Measurements from ENCODE around the gene SIPA1L3. TPM values are rescaled to one million over a fixed set of nuclear protein-coding genes. Genes with fewer than 3 reads are reported as not detected.

SIPA1L3 gene
- total RNA-seq, 1 experiment from 2014 or later = 19.9 TPM

- ChIA-PET POLR2A (ENCODE audit: low non-redundant PET) (no interaction called here), CTCF (no interaction called here)
- H3K27ac ChIP-seq (ENCODE audit: low read depth, low read length, poor library complexity, severe bottlenecking) = no peak overlapping the region
- no peaks in the 10 kb centered on the region for H3K9me3 ChIP-seq (ENCODE audit: low read depth, low read length, poor library complexity, severe bottlenecking)
- peaks cover 7% of the 10 kb centered on the region for H3K27me3 ChIP-seq (replicated peaks; ENCODE audit: insufficient read depth, low read depth, low read length, poor library complexity)
- no TSS peak for BruUV-seq (replicated peaks)
- intact Hi-C loops (cut with micrococcal nuclease; ENCODE audit: unreplicated experiment) = no loop called here
- H3K4me3 ChIP-seq (ENCODE audit: low read depth, low read length, poor library complexity, severe bottlenecking) = no peak overlapping the region
- H3K36me3 ChIP-seq (ENCODE audit: insufficient read depth, low read length, poor library complexity, severe bottlenecking) = no peaks in the 10 kb centered on the region
- no peak for DNase-seq (ENCODE audit: low spot score)
- TF ChIP-seq EZH2 (IDR thresholded peaks at IDR 0.05; ENCODE audit: borderline replicate concordance, low read depth, low read length, poor library complexity, severe bottlenecking) (no peak), CTCF (conservative IDR thresholded peaks at IDR 0.05; ENCODE audit: low read depth, low read length) (no peak)
- H3K4me1 ChIP-seq (ENCODE audit: insufficient read depth, low read length, poor library complexity, severe bottlenecking) = peaks cover 19% of the 10 kb centered on the region
Measured at GRCh38 chr19:38206928-38207327, 299.9 kb downstream of the SIPA1L3 start.

DNA sequence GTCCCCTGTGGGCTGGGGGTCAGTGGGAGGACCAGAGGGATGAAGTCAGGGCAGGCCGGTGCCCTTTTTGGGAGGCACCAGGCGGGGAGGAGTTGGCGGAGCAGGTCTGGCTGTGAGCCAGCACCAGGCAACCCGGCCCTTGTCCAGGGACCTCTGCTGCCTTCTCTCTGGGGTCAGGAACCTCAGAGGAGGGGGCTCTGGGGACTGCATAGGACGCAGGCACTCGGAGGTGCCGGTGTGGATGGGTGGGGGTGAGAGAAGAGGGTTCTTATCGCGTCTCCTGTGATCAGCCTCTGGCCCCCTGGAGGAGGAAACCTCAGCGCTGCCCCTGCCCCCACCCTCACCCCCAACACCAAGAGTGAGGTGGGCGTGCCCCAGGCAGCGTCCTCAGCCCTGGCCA is 300.5 kb downstream of the SIPA1L3 start:
- TF ChIP-seq EZH2 (IDR thresholded peaks at IDR 0.05; ENCODE audit: borderline replicate concordance, low read depth, low read length, poor library complexity, severe bottlenecking) (no peak), CTCF (conservative IDR thresholded peaks at IDR 0.05; ENCODE audit: low read depth, low read length) (no peak)
- Histone ChIP-seq H3K9me3 (ENCODE audit: low read depth, low read length, poor library complexity, severe bottlenecking) (no peaks in the 10 kb centered on the region), H3K27ac (ENCODE audit: low read depth, low read length, poor library complexity, severe bottlenecking) (no peak overlapping the region), H3K4me3 (ENCODE audit: low read depth, low read length, poor library complexity, severe bottlenecking) (no peak overlapping the region), H3K4me1 (ENCODE audit: insufficient read depth, low read length, poor library complexity, severe bottlenecking) (peaks cover 19% of the 10 kb centered on the region), H3K27me3 (replicated peaks; ENCODE audit: insufficient read depth, low read depth, low read length, poor library complexity) (peaks cover 7% of the 10 kb centered on the region), H3K36me3 (ENCODE audit: insufficient read depth, low read length, poor library complexity, severe bottlenecking) (no peaks in the 10 kb centered on the region)
- CTCF ChIA-PET = no interaction called here
- POLR2A ChIA-PET (ENCODE audit: low non-redundant PET) = no interaction called here
- DNase-seq (ENCODE audit: low spot score) = no peak
- no TSS peak for BruUV-seq (replicated peaks)
- intact Hi-C loops (cut with micrococcal nuclease; ENCODE audit: unreplicated experiment) = no loop called here

DNA sequence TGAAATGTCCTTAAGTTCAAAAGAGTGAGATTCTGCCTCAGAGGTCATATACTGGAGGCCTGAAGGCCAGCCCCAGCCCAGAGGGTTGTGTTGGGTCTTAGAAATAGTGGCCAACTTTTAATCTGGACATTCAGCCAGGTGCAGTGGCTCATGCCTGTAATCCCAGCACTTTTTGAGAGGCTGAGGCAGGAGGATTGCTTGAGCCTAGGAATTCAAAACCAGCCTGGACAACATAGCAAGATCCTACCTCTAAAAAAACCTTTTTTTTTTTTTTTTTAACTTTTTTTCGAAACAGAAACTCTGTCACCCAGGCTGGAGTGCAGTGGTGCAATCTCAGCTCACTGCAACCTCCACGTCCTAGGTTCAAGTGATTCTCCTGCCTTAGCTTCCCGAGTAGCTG is 301.6 kb downstream of the SIPA1L3 start:
- TF ChIP-seq CTCF (conservative IDR thresholded peaks at IDR 0.05; ENCODE audit: low read depth, low read length) = no peak
- TF ChIP-seq EZH2 (IDR thresholded peaks at IDR 0.05; ENCODE audit: borderline replicate concordance, low read depth, low read length, poor library complexity, severe bottlenecking) = no peak
- Histone ChIP-seq H3K36me3 (ENCODE audit: insufficient read depth, low read length, poor library complexity, severe bottlenecking) (no peaks in the 10 kb centered on the region), H3K27me3 (replicated peaks; ENCODE audit: insufficient read depth, low read depth, low read length, poor library complexity) (peaks cover 7% of the 10 kb centered on the region), H3K9me3 (ENCODE audit: low read depth, low read length, poor library complexity, severe bottlenecking) (no peaks in the 10 kb centered on the region), H3K4me1 (ENCODE audit: insufficient read depth, low read length, poor library complexity, severe bottlenecking) (peaks cover 19% of the 10 kb centered on the region), H3K27ac (ENCODE audit: low read depth, low read length, poor library complexity, severe bottlenecking) (no peak overlapping the region), H3K4me3 (ENCODE audit: low read depth, low read length, poor library complexity, severe bottlenecking) (no peak overlapping the region)
- ChIA-PET POLR2A (ENCODE audit: low non-redundant PET) (no interaction called here), CTCF (no interaction called here)
- BruUV-seq (replicated peaks) = no TSS peak
- no peak for DNase-seq (ENCODE audit: low spot score)
- intact Hi-C loops (cut with micrococcal nuclease; ENCODE audit: unreplicated experiment) = no loop called here

All from A673 (cell line).